Panc1 (cell line): Measurements from ENCODE around the gene SMIM35. TPM values are rescaled to one million over a fixed set of nuclear protein-coding genes. Genes with fewer than 3 reads are reported as not detected.

Experiments
- ATAC-seq: fragments of 200-7000 bp; cut with Tn5 transposase; 2 replicates; pipeline ENCODE4 v1.9.1; 2020; ENCODE audit warnings: mild to moderate bottlenecking, moderate library complexity
- BruUV-seq: library from RNA; stranded (reverse); fragments of 400-500 nt; replicated peaks from 2 replicates; lab custom pipeline; 2021; lab: Mats Ljungman, UMichigan
- CTCF ChIA-PET: fragments of 300-600 bp; sonication (Branson Sonifier 250); formaldehyde crosslinking; loops from one replicate; lab custom pipeline; 2022; ENCODE audit warnings: antibody characterized with exemption; lab: Charles Lee
- POLR2A ChIA-PET: fragments of 300-600 bp; sonication (Branson Sonifier 250); formaldehyde crosslinking; loops from one replicate; lab custom pipeline; 2022; ENCODE audit warnings: antibody characterized with exemption; lab: Charles Lee
- DNase-seq: peaks from one replicate; pipeline ENCODE4 v3.0.0-alpha.2; 2010; ENCODE audit warnings: low read depth, low spot score
- H3K27ac ChIP-seq: 2 replicates; pipeline ENCODE4 v1.5.1; 2011; ENCODE audit warnings: mild to moderate bottlenecking, low read length, inconsistent platforms
- H3K27me3 ChIP-seq: fragments of 200-500 bp; sonication (Bioruptor generic); 2 replicates; pipeline ENCODE4 v1.6.0; 2014; ENCODE audit warnings: low read length, inconsistent platforms; ENCODE audit not compliant: control insufficient read depth, insufficient read depth
- H3K36me3 ChIP-seq: fragments of 200-500 bp; sonication (Bioruptor generic); 2 replicates; pipeline ENCODE4 v1.5.1; 2014; ENCODE audit warnings: inconsistent platforms, mild to moderate bottlenecking, low read length, moderate library complexity; ENCODE audit not compliant: control insufficient read depth, insufficient read depth
- H3K4me1 ChIP-seq: 2 replicates; pipeline ENCODE4 v1.5.1; 2011; ENCODE audit warnings: inconsistent platforms, mild to moderate bottlenecking, low read length, moderate library complexity; ENCODE audit not compliant: control insufficient read depth, insufficient read depth
- H3K4me3 ChIP-seq, 2 experiments: 2 replicates each; pipeline ENCODE4 v1.5.1; 2011 to 2012; ENCODE audit warnings: low read depth in 2 of 2, low read length in 2 of 2, mild to moderate bottlenecking in 2 of 2, inconsistent platforms in 1 of 2, moderate library complexity in 1 of 2
- H3K9me3 ChIP-seq: fragments of 200-500 bp; sonication (Bioruptor generic); 2 replicates; pipeline ENCODE4 v1.5.1; 2014; ENCODE audit warnings: low read depth, mild to moderate bottlenecking, inconsistent platforms, low read length, moderate library complexity; ENCODE audit not compliant: control insufficient read depth, insufficient read depth
- CTCF ChIP-seq: fragments of 450-650 bp; IDR thresholded peaks from 2 replicates; pipeline ENCODE4 v1.5.1; 2017; ENCODE audit warnings: mild to moderate bottlenecking
- POLR2AphosphoS5 ChIP-seq: IDR thresholded peaks from 2 replicates; pipeline ENCODE4 v1.6.1; 2012; ENCODE audit warnings: mild to moderate bottlenecking, low read depth, low read length, moderate library complexity
- REST ChIP-seq, 2 experiments: IDR thresholded peaks; 2 replicates each; pipeline ENCODE4 v1.6.1; 2011 to 2012; ENCODE audit warnings: low read depth in 2 of 2, control low read depth in 1 of 2, low read length in 1 of 2, mild to moderate bottlenecking in 1 of 2, moderate library complexity in 1 of 2; ENCODE audit not compliant: insufficient read depth in 1 of 2
- SIN3A ChIP-seq: IDR thresholded peaks from 2 replicates; pipeline ENCODE4 v1.6.1; 2012; ENCODE audit warnings: low read depth, mild to moderate bottlenecking, low read length, moderate library complexity, borderline replicate concordance; ENCODE audit not compliant: insufficient read depth
- TCF7L2 ChIP-seq: IDR thresholded peaks from 2 replicates; pipeline ENCODE4 v1.6.1; 2011; ENCODE audit warnings: mild to moderate bottlenecking, low read depth, low read length, inconsistent platforms
- in situ Hi-C: cut with HindIII; loops from 2 replicates; pipeline ENCODE4 v1.10.0; 2016; ENCODE audit warnings: low sequenced_read_pairs, low pct_unique_long_range_greater_than_20kb
- intact Hi-C: fragments of 100-400 bp; cut with micrococcal nuclease; formaldehyde crosslinking; loops from one replicate; pipeline ENCODE4 v1.10.0; 2022; ENCODE audit not compliant: unreplicated experiment
- total RNA-seq: library from RNA; stranded (reverse); gene quantifications from one replicate; pipeline ENCODE4 v1.2.1, GENCODE V29; 2021; ENCODE audit not compliant: unreplicated experiment

SMIM35 gene
- total RNA-seq, 1 experiment from 2014 or later = not detected

GRCh38 chr11:118005224-118006152 lies 81.3 kb downstream of the SMIM35 start:
- in situ Hi-C loops = no loop called here
- CTCF ChIA-PET = interaction anchor here (0.6 kb wide), 1 partner anchor 90 kb away, joined by 3 read pairs; no protein-coding TSS in a partner anchor
- TF ChIP-seq SIN3A (no peak), TCF7L2 (no peak), POLR2AphosphoS5 (no peak), CTCF (no peak), REST (IDR thresholded peaks at IDR 0.05; ENCODE audit: insufficient read depth in 1 of 2, low read depth in 2 of 2, low read length in 1 of 2) (no peak)

GRCh38 chr11:118004543-118005223 lies 82.1 kb downstream of the SMIM35 start:
- TF ChIP-seq REST (IDR thresholded peaks at IDR 0.05; ENCODE audit: insufficient read depth in 1 of 2, low read depth in 2 of 2, low read length in 1 of 2) (no peak), POLR2AphosphoS5 (no peak), CTCF (no peak), SIN3A (no peak), TCF7L2 (no peak)
- no TSS peak for BruUV-seq
- CTCF ChIA-PET = interaction anchor here (0.6 kb wide), 1 partner anchor 89 kb away, joined by 3 read pairs; no protein-coding TSS in a partner anchor
- ATAC-seq (no peak), DNase-seq (no peak)
- peaks cover 8% of the 10 kb centered on the region; the same call in 1 of the 2 replicates for H3K27me3 ChIP-seq
- no peak overlapping the region for H3K4me3 ChIP-seq
- H3K4me1 ChIP-seq = no peaks in the 10 kb centered on the region
- no peak overlapping the region for H3K27ac ChIP-seq
- no peaks in the 10 kb centered on the region for H3K9me3 ChIP-seq
- POLR2A ChIA-PET = no interaction called here
- in situ Hi-C loops = no loop called here
- no peaks in the 10 kb centered on the region for H3K36me3 ChIP-seq
- intact Hi-C loops = no loop called here

More at GRCh38 chr11:118005224-118006152, 81.3 kb downstream of the SMIM35 start:
- H3K9me3 ChIP-seq = no peaks in the 10 kb centered on the region
- peaks cover 11% of the 10 kb centered on the region; the same call in 1 of the 2 replicates for H3K27me3 ChIP-seq
- DNase-seq (no peak), ATAC-seq (no peak)
- BruUV-seq = no TSS peak
- no peak overlapping the region for H3K27ac ChIP-seq
- intact Hi-C loops = no loop called here
- H3K4me1 ChIP-seq = no peaks in the 10 kb centered on the region
- H3K4me3 ChIP-seq = no peak overlapping the region
- H3K36me3 ChIP-seq = no peaks in the 10 kb centered on the region
- POLR2A ChIA-PET = no interaction called here
